GM18517 (cell line): ENCODE data around the gene FAM76A.
A peak's percentile ranks its signal among the peaks of the same experiment; 100 is the strongest.

Source experiments
- ATAC-seq: cut with Tn5 transposase; IDR thresholded peaks from one replicate; pipeline ENCODE4 v1.9.1; 2021; ENCODE audit warnings: mild to moderate bottlenecking, moderate library complexity; ENCODE audit not compliant: unreplicated experiment

Gene FAM76A

GRCh38 chr1:27719286-27720251, 6.2 kb upstream of the FAM76A start:
- ATAC-seq, result no peak

GRCh38 chr1:27724961-27725373, 794 bp upstream of the FAM76A start:
- ATAC-seq, result no peak

- ATAC-seq, result peak; percentile 26
Observed at GRCh38 chr1:27726173-27727044, 648 bp downstream of the FAM76A start.

- no peak for ATAC-seq
Observed at GRCh38 chr1:27727126-27727525, 1.4 kb downstream of the FAM76A start.

GRCh38 chr1:27736252-27736651, 10.5 kb downstream of the FAM76A start:
- no peak for ATAC-seq

GRCh38 chr1:27741121-27741520, 15.4 kb downstream of the FAM76A start:
- ATAC-seq, result no peak

- ATAC-seq, result no peak
Observed at GRCh38 chr1:27744556-27744955, 18.8 kb downstream of the FAM76A start.

GRCh38 chr1:27745466-27745865, 19.7 kb downstream of the FAM76A start:
- no peak for ATAC-seq

GRCh38 chr1:27752360-27752759, 26.6 kb downstream of the FAM76A start:
- no peak for ATAC-seq

- ATAC-seq, result no peak
Observed at GRCh38 chr1:27755286-27755685, 29.5 kb downstream of the FAM76A start.

GRCh38 chr1:27755865-27756264, 30.1 kb downstream of the FAM76A start:
- ATAC-seq, result no peak

GRCh38 chr1:27759236-27759635, 33.5 kb downstream of the FAM76A start:
- no peak for ATAC-seq

- no peak for ATAC-seq
Observed at GRCh38 chr1:27760426-27760825, 34.7 kb downstream of the FAM76A start.

GRCh38 chr1:27762033-27762432, 36.3 kb downstream of the FAM76A start:
- no peak for ATAC-seq

- ATAC-seq, result no peak
Observed at GRCh38 chr1:27763358-27763757, 37.6 kb downstream of the FAM76A start.

GRCh38 chr1:27770293-27770830, 44.6 kb downstream of the FAM76A start:
- no peak for ATAC-seq

GRCh38 chr1:27772036-27772931, 46.5 kb downstream of the FAM76A start:
- no peak for ATAC-seq

GRCh38 chr1:27772932-27773825, 47.4 kb downstream of the FAM76A start, which contains the start of gene STX12:
Gene STX12 (plus strand): TSS chr1:27773219. CDS start chr1:27773308, 89 bp downstream.
- peak; percentile 92 for ATAC-seq

GRCh38 chr1:27773826-27774445, 48.2 kb downstream of the FAM76A start:
- ATAC-seq, result no peak
